Measurements from ENCODE around the gene PIGS. TPM values are rescaled to one million over a fixed set of nuclear protein-coding genes. Genes with fewer than 3 reads are reported as not detected.

Gene PIGS
- total and polyA plus RNA-seq, 2 of the 4 experiments (the other 2 are of a cell fraction), result 28.7 to 78.9 TPM

- Histone ChIP-seq H3K27ac (ENCODE audit: insufficient read depth, low read length) (peak overlapping the region; percentile 7; the same call in 1 of the 2 replicates), H2BK5ac (ENCODE audit: low read depth, low read length, poor library complexity, severe bottlenecking) (no peak overlapping the region), H3K23ac (ENCODE audit: low read depth, low read length) (peak overlapping the region; percentile 79), H4K8ac (ENCODE audit: low read depth in 2 of 2, low read length in 2 of 2) (peak overlapping the region in 1 of 2 experiments; percentile 34; a peak in 1 of 4 replicates), H3K9me3 (ENCODE audit: control insufficient read depth, insufficient read depth, low read length) (no peaks in the 10 kb centered on the region), H3K4ac (ENCODE audit: low read depth, low read length) (peak overlapping the region; percentile 63), H4K91ac (ENCODE audit: insufficient read depth, low read depth, low read length) (no peak overlapping the region), H3K36me3 (ENCODE audit: control insufficient read depth, insufficient read depth, low read length) (peaks cover 28% of the 10 kb centered on the region), H3K9me1 (ENCODE audit: insufficient read depth, low read length) (peaks cover 10% of the 10 kb centered on the region; the same call in 1 of the 2 replicates), H3K14ac (replicated peaks; ENCODE audit: low read depth, low read length) (peak overlapping the region; percentile 83), H3K18ac (ENCODE audit: low read depth, low read length) (no peak overlapping the region), H2BK20ac (ENCODE audit: low read depth, low read length) (no peak overlapping the region), H2AFZ (replicated peaks; ENCODE audit: low read length, poor library complexity) (peak overlapping the region; percentile 94), H3K4me2 (ENCODE audit: low read depth, low read length) (peak overlapping the region; percentile 99), H3K9ac (ENCODE audit: low read depth, low read length) (peak overlapping the region; percentile 70), H3K4me1 (ENCODE audit: control insufficient read depth, insufficient read depth, low read length) (peaks cover 6% of the 10 kb centered on the region), H2BK15ac (ENCODE audit: low read depth, low read length) (no peak overlapping the region), H3K27me3 (ENCODE audit: control insufficient read depth, insufficient read depth, low read length) (no peaks in the 10 kb centered on the region), H3K4me3 (ENCODE audit: insufficient read depth, low read depth, low read length) (peak overlapping the region; percentile 81), H4K20me1 (ENCODE audit: insufficient read depth, low read length) (peaks cover 13% of the 10 kb centered on the region), H4K5ac (ENCODE audit: low read depth, low read length) (no peak overlapping the region), H3K79me1 (ENCODE audit: low read depth in 1 of 2, low read length in 2 of 2) (peaks cover 14 to 27% of the 10 kb centered on the region in 2 experiments), H3K56ac (ENCODE audit: extremely low read depth, insufficient read depth, low read length) (peak overlapping the region; percentile 41), H2BK120ac (ENCODE audit: low read depth, low read length) (no peak overlapping the region), H2AK9ac (replicated peaks; ENCODE audit: low read depth, low read length, poor library complexity) (peak overlapping the region; percentile 84), H2AK5ac (ENCODE audit: low read depth, low read length) (peak overlapping the region; percentile 37; the same call in 1 of the 2 replicates)
- ChIA-PET CTCF (interaction anchor here (0.5 to 1.7 kb wide), 2 partner anchors 8 to 20 kb away, joined by 4 to 6 read pairs; partner anchors contain the start of gene PIGS), POLR2A (ENCODE audit: unreplicated experiment) (no interaction called here)
- intact Hi-C loops (cut with micrococcal nuclease) (no loop called here), in situ Hi-C loops (cut with MboI; ENCODE audit: low sequenced_read_pairs) (no loop called here), dilution Hi-C loops (cut with HindIII; ENCODE audit: low sequenced_read_pairs, unreplicated experiment) (no loop called here)
- DNase-seq (no peak), ATAC-seq (ENCODE audit: low read depth) (peak; percentile 32)
- no TSS peak for BruUV-seq (replicated peaks)
- TF ChIP-seq MXI1 (IDR thresholded peaks at IDR 0.05; ENCODE audit: borderline replicate concordance, low read depth, low read length), result 0 out of 2 replicates have a peak, but pooled peaks have one; percentile 24
- TF ChIP-seq RFX5 (IDR thresholded peaks at IDR 0.05; ENCODE audit: low read depth, low read length), result no peak
- WGBS, 2 experiments (ENCODE audit: extremely low coverage in 2 of 2, insufficient read length in 1 of 2), result no CpG with 5 or more reads among the region's 10 CpGs
These were observed 19.7 kb downstream of the PIGS start for GRCh38 chr17:28551421-28552175.

Measured in IMR-90 (cell line).